Activated CD8-positive, alpha-beta T cell treated with anti-CD3 and anti-CD28 coated beads for 36 hours (primary cell): ENCODE data around the gene HEY2. TPM values are rescaled to one million over a fixed set of nuclear protein-coding genes. Genes with fewer than 3 reads are reported as not detected.
A peak's percentile ranks its signal among the peaks of the same experiment; 100 is the strongest.
"Not testable (repeated sequence)": the region's sequence is repeated elsewhere in the genome, so short reads cannot be mapped to it uniquely, and the experiment has no call there.

Experiments
- ATAC-seq: fragments of 200-7000 bp; cut with Tn5 transposase; one replicate; pipeline ENCODE4 v1.10.0; 2021; ENCODE audit warnings: mild to moderate bottlenecking, moderate library complexity
- CTCF ChIA-PET: fragments of 350-600 bp; sonication (Branson Sonifier 250); formaldehyde crosslinking; loops from one replicate; lab custom pipeline; 2021; ENCODE audit warnings: antibody characterized with exemption; lab: Charles Lee
- POLR2A ChIA-PET: fragments of 350-600 bp; sonication (Branson Sonifier 250); formaldehyde crosslinking; loops from one replicate; lab custom pipeline; 2021; ENCODE audit warnings: antibody characterized with exemption; lab: Charles Lee
- DNase-seq: peaks from one replicate; pipeline ENCODE4 v3.0.0-alpha.2; 2020
- H3K27ac Mint-ChIP-seq: one replicate; pipeline ENCODE4 v1.8.0; 2021; ENCODE audit warnings: mild to moderate bottlenecking, mixed read lengths
- H3K27me3 Mint-ChIP-seq: one replicate; pipeline ENCODE4 v1.8.0; 2021; ENCODE audit warnings: mixed read lengths
- H3K36me3 Mint-ChIP-seq: one replicate; pipeline ENCODE4 v1.8.0; 2021; ENCODE audit warnings: low read depth, mixed read lengths
- H3K4me1 Mint-ChIP-seq: one replicate; pipeline ENCODE4 v1.8.0; 2021; ENCODE audit warnings: low read depth, mixed read lengths
- H3K4me3 Mint-ChIP-seq: one replicate; pipeline ENCODE4 v1.8.0; 2021; ENCODE audit warnings: mild to moderate bottlenecking, moderate library complexity, mixed read lengths
- H3K9me3 Mint-ChIP-seq: one replicate; pipeline ENCODE4 v1.8.0; 2021; ENCODE audit warnings: mixed read lengths
- intact Hi-C: fragments of 100-400 bp; cut with micrococcal nuclease; formaldehyde crosslinking; loops from one replicate; pipeline ENCODE4 v1.10.0; 2022
- total RNA-seq, 2 experiments: library from RNA; stranded (reverse); gene quantifications; one replicate each; pipeline ENCODE4 v1.2.3, GENCODE V29; 2021
- TF ChIP-seq, protein P1 (sequence below): fragments of 200-600 bp; IDR thresholded peaks from one replicate; pipeline ENCODE4 v1.8.0; 2022; ENCODE audit warnings: antibody characterized with exemption, mild to moderate bottlenecking

The HEY2 gene
- total RNA-seq, result not detected

DNA sequence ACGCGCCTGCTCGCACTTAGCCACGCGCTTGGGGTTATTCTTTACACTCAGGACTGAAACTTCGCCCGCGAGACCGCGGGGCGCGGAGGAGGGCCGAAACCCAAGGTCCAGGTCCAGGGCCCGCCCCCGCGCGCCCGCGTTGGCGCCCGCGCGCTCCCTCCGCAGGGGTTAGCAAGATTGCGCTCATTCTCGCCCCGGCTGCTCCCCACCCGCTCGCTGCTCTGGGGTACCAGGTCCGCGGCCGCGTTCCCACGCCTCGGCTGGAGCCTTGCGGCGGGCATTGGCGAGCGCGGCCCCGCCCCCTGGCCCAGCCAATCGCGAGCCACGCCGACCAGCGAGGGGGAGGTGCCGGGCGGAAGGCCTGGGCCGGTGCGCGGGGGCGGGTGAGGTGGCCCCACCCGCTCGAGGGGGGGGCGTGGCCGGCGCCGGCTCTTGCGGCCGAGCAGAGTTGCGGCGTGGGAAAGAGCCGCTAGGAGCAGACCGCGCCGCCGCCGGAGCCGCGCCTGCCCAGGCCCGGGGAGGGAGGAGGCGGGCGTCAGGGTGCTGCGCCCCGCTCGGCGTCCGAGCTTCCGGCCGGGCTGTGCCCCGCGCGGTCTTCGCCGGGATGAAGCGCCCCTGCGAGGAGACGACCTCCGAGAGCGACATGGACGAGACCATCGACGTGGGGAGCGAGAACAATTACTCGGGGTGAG, at the start of gene HEY2:
Gene HEY2, plus strand, starts transcription at position 460 of the 692 bp plus-strand sequence. Its CDS starts 145 bp downstream, at position 605.
- no peaks in the 10 kb centered on the region for H3K9me3 Mint-ChIP-seq
- H3K4me1 Mint-ChIP-seq, result peaks cover 27% of the 10 kb centered on the region
- TF ChIP-seq, protein P1, sequence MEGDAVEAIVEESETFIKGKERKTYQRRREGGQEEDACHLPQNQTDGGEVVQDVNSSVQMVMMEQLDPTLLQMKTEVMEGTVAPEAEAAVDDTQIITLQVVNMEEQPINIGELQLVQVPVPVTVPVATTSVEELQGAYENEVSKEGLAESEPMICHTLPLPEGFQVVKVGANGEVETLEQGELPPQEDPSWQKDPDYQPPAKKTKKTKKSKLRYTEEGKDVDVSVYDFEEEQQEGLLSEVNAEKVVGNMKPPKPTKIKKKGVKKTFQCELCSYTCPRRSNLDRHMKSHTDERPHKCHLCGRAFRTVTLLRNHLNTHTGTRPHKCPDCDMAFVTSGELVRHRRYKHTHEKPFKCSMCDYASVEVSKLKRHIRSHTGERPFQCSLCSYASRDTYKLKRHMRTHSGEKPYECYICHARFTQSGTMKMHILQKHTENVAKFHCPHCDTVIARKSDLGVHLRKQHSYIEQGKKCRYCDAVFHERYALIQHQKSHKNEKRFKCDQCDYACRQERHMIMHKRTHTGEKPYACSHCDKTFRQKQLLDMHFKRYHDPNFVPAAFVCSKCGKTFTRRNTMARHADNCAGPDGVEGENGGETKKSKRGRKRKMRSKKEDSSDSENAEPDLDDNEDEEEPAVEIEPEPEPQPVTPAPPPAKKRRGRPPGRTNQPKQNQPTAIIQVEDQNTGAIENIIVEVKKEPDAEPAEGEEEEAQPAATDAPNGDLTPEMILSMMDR, result no peak
- CTCF ChIA-PET, result no interaction called here
- ATAC-seq (peak; percentile 82), DNase-seq (peak; percentile 84)
- H3K36me3 Mint-ChIP-seq, result no peaks in the 10 kb centered on the region
- intact Hi-C loops, result no loop called here
- no peak within 1 kb of the TSS for H3K27ac Mint-ChIP-seq
- POLR2A ChIA-PET, result interaction anchor here (1.0 kb wide), 1 partner anchor 238 kb away, joined by 3 read pairs; no protein-coding TSS in a partner anchor
- peak within 1 kb of the TSS; percentile 73 for H3K4me3 Mint-ChIP-seq
- H3K27me3 Mint-ChIP-seq, result peaks cover 59% of the 10 kb centered on the region

DNA sequence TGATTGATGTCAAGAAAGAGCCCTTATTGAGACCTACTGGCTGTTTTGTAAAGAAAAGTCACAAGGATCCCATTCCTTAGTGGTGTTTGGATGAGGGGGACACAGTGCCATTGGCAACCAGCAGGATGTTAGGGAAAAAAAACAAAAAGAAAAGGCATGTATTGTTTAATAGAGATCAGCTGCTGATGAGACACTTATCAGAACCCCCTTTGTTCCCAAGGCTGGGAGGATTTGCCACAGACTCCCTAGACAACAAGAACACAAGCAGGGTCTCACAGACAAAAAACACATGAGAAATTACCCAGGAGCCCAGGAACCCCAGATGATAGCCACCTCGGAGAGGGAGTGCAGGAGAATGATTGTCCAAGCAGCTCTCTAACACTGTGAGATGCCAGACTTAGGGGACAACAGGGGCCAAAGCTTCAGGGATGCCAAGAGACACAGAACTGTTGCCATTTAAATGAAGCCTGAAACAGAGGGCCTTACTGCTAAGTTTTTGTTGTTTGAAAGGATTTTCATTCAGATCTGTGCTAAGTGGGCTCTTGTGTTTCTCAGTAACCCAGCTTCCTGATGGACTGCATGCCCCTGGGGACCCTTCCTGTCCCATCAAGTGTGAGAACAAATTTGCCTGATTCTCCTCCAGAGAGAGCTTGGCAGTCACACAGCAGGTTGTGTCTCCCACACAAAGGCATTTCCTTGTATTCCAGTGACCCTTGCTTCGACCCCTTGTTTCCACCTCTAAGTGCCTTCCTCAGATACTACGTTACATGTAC, 48.7 kb upstream of the HEY2 start:
- TF ChIP-seq, protein P1, result no peak
- peaks cover 5% of the 10 kb centered on the region for H3K27me3 Mint-ChIP-seq
- DNase-seq (no peak), ATAC-seq (no peak)
- no peak overlapping the region for H3K27ac Mint-ChIP-seq
- H3K4me1 Mint-ChIP-seq, result no peaks in the 10 kb centered on the region
- no peaks in the 10 kb centered on the region for H3K9me3 Mint-ChIP-seq
- intact Hi-C loops, result no loop called here
- ChIA-PET CTCF (no interaction called here), POLR2A (no interaction called here)
- no peak overlapping the region for H3K4me3 Mint-ChIP-seq
- H3K36me3 Mint-ChIP-seq, result no peaks in the 10 kb centered on the region

DNA sequence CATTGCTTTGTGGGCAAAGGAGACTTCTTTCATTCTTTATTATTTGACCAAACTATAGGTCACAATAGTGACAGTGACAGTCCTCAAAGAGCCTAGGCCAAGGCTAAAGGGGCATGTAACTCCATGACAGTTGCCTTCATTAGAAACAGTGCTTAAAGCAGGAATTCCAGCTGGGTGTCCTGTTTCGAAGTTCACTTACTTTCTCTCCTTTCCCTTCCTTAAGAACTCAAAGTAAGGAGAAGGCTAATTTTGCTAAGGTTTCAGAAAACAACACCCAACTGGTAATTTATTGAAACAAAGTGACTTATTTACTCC, 48.1 kb upstream of the HEY2 start:
- no peak for ATAC-seq
- Mint-ChIP-seq H3K9me3 (no peaks in the 10 kb centered on the region), H3K36me3 (no peaks in the 10 kb centered on the region), H3K27ac (no peak overlapping the region), H3K27me3 (peaks cover 5% of the 10 kb centered on the region), H3K4me1 (no peaks in the 10 kb centered on the region), H3K4me3 (no peak overlapping the region)
- intact Hi-C loops, result no loop called here
- ChIA-PET POLR2A (no interaction called here), CTCF (no interaction called here)
- no peak for DNase-seq
- TF ChIP-seq, protein P1, result no peak

DNA sequence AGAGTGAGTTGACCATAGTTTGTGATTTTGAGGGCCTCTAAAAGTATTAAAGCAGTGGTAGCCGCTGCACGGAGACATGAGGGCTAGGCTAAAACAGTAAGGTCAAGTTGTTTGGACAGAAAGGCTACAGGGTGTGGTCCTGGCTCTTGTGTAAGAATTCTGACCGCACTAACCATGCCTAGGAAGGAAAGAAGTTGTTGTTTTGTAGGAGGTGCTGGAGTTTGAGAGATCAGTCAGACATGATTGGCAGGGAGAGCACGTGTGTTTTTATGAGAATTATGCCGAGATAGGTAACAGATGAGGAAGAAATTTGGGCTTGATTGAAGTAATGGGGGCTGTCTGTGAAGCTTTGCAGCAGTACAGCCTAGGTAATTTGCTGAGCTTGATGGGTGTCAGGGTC, 45.5 kb upstream of the HEY2 start:
- DNase-seq, H3K9me3 Mint-ChIP-seq, H3K4me3 Mint-ChIP-seq, intact Hi-C loops, H3K27ac Mint-ChIP-seq, ATAC-seq, H3K27me3 Mint-ChIP-seq, POLR2A ChIA-PET, H3K36me3 Mint-ChIP-seq, H3K4me1 Mint-ChIP-seq, CTCF ChIA-PET: not testable (repeated sequence)

DNA sequence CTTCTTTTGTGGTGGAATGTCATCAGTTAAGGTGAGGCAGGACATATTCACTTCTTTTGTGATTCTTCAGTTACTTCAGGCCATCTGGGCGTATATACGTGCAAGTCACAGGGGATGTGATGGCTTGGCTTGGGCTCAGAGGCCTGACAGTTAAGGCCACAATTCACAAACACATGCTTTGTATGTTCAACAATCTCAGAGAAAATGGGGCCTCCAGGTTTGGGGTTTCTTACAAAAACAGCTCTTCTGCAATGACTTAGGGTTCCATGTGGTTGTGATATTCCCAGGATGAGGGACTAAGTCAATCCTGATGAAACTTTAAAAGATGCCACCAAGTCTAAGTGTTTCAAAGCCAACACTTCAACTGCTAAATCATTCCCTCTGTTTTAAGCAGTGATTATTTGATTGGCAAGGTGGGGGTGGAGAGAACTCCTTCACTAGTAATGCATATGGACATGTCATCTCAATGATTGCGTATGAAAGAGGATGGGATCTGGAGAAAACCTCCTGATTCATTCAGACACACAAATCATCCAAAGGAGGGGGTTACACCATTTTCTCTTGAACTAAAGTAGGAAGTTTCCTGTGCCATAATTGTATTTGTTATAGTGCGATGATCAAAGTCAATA, 41.7 kb upstream of the HEY2 start:
- Mint-ChIP-seq H3K4me3 (no peak overlapping the region), H3K36me3 (no peaks in the 10 kb centered on the region), H3K4me1 (peaks cover 3% of the 10 kb centered on the region), H3K9me3 (peaks cover 5% of the 10 kb centered on the region), H3K27me3 (peaks cover 3% of the 10 kb centered on the region), H3K27ac (no peak overlapping the region)
- intact Hi-C loops, result no loop called here
- DNase-seq (no peak), ATAC-seq (no peak)
- TF ChIP-seq, protein P1, result no peak
- POLR2A ChIA-PET, result no interaction called here
- CTCF ChIA-PET, result no interaction called here
